Activated CD8-positive, alpha-beta memory T cell treated with anti-CD3 and anti-CD28 coated beads for 1 hour (primary cell): ENCODE results near the gene CACNA1B.

Experiments used
- DNase-seq, 2 donors: peaks; one replicate each; pipeline ENCODE4 v3.0.0-alpha.2; 2020; ENCODE audit warnings: low read depth in 1 of 2; ENCODE audit errors: extremely low read depth in 1 of 2

Gene CACNA1B

DNA sequence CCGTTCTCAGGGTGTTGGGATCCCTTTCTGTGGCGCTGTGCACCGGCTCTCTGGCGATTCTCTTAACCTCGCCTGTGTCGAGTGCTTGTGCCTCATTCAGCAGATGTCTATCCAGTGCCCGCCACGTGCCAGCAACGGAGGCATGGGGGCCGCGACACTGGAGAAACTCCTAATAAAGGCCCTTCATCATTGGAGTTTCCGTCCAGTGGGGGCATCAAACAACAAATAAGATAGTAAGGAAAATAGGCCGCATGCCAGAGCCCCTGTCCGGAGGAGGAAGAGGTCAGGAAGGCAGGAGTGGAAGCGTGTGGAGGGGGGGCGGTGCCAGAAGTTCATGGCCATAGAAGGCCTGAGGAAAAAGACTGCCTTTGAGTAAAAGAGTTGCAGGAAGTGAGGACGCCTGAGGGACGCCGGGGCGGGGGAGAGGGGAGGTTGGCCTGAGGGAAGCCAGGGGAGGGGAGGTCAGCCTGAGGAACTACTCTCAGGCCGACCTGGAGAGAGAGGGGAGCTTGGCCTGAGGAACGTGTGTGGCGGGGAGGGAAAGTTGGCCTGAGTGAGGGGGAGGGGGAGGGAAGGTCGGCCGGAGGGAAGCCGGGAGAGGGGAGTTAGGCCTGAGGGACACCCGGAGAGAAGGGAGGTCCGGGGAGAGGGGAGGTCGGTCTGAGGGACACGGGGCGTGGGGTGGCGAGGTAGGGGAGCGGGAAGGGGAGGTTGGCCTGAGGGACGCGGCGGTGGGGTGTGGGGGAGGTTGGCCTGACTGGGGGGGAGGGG lies 82.2 kb downstream of the CACNA1B start:
- no peak for DNase-seq

DNA sequence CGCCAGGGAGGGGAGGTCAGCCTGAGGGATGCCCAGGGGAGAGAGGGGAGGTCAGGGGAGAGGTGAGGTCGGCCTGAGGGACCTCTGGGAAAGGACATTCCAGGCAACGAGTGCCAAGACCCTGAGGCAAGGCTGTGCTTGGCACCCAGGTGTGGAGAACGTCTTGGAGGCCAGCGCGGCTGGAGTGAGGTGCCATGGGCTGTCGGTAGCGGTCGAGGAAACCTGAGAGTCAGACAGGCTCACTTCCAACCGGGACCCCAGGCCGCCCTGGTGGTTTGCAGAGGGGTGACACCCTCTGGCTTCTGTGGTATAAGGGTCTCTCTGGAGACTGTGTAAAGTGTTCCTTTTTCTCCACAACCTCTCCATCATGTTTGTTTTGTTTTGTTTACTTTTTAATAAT lies 82.9 kb downstream of the CACNA1B start:
- DNase-seq, result no peak

DNA sequence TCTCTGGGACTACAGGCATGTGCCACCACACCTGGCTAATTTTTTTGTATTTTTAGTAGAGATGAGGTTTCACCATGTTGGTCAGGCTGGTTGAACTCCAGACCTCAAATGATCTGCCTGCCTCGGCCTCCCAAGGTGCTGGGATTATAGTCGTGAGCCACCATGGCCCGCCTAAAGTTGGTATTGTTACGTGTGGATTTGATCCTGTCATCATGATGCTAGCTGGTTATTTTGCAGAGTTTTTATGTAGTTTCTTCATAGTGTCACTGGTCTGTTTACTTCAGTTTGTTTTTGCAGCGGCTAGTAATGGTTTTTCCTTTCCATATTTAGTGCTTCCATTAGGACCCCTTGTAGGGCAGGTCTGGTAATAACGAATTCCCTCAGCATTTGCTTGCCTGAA lies 85.9 kb downstream of the CACNA1B start:
- DNase-seq, result no peak

DNA sequence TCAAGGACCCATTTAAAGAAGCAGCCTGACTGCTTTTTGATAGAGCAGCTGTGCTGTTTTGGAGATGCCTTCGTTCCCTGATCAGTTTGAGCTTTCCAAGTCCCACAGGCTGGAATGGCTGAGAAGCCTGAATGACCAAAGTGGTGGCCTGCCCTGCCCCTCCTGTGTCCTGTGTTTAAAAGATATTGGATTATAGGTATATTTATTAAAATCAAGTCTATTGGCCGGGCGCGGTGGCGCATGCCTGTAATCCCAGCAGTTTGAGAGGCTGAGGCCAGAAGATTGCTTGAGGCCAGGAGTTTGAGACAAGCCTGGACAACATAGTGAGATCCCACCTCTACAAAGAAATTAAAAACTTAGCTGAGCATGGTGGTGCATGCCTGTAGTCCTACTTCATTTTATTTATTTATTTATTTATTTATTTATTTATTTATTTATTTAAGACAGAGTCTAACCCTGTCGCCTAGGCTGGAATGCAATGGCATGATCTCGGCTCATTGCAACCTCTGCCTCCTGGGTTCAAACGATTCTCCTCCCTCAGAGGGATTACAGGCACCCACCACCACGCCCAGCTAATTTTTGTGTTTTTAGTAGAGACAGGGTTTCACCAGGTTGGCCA lies 87.7 kb downstream of the CACNA1B start:
- no peak for DNase-seq

DNA sequence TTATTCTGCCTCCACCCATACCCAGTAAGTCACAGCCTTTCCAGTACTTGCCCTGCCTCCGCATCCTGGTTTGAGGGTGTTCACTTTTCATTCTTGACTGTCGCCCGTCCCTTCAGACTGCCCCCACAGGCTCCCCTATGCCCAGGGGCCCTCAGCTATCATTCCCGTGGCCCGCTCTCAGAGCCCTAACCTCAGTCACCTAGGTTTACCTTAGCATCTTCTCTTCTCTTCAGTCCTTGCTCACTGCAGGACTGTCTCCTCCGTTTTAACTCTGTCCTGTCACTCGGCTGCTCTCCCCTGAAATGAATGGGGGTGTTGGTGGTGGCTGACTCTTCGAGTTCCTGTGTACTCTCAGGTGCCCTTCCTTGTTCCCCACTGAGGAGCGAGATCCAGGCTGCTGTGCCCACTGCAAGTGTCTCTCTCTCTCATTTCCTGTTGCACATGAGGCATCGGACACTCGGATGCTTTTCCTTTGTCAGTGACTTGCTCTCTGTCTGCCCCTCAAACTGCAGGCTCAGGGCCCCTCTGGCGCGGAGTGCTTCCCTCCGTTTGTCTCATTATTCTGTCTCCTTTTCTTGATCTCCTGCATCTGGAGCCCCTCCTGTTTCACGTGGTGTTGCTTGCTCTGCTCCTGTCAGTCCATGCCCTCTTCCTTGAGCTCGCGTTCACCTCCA lies 89.8 kb downstream of the CACNA1B start:
- DNase-seq, result no peak

DNA sequence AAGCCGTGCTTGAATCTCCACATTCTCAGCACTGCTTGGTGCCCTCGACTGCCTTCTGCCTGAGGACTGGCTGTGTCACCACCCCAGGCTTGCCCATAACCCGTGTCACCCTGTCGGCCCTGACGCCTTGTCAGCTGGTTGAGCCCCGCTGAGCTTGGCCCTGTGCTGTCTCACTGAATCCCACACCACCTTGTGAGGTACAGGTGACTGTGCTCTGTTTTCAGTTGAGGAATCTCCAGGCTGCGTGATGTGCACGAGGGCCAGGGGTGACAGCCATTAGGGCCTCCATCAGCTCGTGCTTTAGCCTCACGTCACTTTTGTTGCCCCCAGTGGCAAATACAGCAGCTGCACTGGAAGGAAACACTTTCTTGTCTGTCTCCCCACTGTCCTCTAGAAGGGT lies 90.7 kb downstream of the CACNA1B start:
- DNase-seq, result no peak

DNA sequence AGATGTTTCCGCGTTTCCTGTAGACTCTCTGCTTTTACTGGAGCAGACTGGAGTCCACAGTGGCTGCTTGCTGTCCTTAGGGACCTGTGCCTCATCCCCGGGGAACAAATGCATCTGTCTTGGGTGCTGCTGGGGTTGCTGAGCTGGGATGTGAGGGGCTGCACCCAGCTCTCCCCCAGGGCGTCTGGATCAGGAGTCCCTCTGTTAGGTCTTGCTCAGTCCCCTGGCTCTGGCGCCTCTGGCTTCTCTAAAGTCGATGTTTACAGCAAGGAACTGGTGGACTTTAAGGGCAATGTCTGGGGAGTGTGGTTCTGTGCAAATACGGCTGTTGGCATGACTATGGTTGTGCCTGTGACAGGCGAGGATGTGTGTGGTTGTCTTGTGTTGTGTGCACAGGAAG lies 91.4 kb downstream of the CACNA1B start:
- no peak for DNase-seq

DNA sequence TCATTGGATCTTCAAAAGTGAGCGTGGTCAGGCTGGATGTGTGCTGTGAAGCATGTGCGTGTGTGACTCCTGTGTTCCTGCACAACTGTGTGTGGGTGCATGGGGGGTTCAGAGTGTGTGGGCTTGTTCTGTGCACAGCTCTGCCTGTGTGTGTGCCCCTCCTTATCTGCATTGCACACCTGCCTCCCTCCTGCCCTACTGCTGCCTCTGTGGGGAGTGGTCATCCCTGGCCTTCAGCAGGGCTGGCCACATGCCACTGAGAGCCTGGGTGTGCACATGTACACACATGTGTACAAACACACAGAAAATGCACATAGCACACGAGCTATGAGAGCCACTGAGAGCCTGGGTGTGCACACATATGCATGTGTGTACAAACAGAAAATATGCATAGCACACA lies 92.1 kb downstream of the CACNA1B start:
- no peak for DNase-seq

DNA sequence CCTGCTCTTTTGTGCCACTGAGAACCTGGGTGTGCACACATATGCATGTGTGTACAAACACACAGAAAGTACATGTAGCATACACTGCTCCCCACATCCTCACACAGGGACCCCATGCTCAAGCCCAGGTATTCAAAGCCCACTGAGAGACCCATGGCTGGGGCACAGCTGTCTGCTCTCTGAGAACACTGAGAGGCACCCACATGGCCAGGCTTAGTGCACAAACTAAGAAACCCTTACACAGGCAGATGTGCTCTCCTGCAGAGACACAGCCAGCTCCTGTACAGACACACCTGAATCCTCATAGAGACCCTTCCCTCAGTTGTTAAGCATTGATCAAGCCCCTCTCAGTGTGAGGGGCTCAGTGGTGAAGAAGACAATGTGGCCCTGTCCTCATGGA lies 92.5 kb downstream of the CACNA1B start:
- no peak for DNase-seq

DNA sequence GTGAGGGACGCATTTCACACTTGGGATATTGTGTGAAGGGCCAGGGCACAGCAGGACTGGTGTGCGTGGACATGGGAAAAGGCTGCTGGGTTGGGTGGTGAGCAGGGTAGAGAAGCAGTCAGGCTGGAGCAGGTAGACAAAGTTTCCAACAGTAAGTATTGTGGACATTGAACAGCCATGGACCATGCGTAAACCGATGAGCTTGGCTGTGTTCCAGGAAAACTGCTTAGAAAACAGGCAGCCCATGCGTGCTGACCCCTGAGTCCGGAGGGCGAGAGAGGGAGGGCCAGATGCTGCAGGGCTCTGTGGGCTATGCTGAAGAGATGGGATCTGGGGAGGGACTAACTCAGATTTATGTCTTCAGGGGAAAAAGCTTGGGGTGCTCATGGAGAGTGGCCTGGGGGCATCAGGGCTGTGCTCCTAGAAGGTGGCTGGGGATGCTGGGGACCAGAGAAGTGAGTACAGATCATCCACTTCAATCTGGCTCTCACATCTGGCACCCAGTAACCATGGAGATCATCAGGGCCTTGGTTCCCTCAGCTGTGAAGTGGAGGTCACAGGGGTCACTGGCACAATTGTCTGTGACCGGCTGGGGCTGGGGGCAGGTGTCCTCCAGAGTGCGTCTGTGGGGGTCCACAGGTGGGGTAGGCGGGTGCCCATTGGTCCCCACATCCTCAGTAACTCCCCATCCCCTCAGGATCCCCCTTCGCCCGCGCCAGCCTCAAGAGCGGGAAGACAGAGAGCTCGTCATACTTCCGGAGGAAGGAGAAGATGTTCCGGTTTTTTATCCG lies 93.3 kb downstream of the CACNA1B start:
- DNase-seq, result no peak

DNA sequence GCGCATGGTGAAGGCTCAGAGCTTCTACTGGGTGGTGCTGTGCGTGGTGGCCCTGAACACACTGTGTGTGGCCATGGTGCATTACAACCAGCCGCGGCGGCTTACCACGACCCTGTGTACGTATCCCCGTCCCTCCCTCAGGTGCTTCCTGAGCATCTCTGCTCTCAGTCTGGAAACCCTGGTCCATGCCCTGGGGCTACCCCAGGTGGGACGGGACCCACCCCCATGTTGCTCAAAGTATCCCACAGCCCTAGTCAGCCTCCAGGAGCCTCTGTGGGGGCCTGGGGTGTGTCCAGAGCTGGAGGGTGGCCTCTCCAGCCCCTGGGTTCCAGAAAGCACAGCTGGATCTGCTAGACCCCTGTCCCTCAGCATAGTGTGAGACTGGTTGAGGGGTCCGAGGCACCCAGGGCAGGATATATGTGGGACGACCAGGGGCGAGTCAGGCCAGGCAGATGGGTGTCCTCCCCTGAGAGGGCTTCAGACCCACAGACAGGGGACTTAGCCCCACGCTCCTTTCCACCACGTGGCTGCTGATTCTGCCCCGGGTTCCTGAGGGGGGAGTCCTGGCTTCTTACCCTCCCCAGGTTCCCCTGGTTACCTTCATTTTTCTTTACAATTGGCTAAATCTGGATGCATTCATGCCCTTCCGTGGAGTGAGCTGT lies 94.0 kb downstream of the CACNA1B start:
- DNase-seq, result no peak

DNA sequence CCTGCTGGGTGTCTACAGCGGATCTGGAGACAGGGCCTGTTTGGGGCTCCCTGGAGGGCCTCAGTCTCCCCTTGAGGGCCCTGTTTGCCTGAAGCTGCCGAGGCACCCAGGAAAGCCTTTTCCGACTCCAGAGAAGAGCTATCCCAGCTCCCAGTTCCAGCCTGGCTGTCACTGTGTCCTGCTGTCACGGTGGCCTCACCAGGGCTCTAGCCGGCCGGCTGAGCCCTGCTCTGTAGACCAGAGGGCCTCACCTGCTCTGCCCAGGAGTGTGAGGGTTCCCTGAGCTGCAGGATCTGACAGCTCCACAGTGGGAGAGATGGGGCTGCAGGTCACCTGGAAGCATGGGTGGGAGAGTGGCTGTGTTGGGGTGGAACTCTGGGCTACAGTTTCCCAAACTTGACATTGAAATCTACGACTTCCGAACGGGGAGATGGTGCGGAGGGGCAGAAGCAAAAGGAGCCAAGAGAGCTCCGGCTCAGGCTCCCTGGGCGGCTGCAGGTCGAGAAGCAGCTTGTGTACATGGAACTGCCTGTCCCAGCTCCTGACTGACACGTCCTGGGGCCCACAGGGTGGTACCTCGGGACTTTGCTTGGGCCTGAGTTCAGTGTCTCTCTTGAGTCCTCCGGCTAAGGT lies 94.9 kb downstream of the CACNA1B start:
- DNase-seq, result no peak

DNA sequence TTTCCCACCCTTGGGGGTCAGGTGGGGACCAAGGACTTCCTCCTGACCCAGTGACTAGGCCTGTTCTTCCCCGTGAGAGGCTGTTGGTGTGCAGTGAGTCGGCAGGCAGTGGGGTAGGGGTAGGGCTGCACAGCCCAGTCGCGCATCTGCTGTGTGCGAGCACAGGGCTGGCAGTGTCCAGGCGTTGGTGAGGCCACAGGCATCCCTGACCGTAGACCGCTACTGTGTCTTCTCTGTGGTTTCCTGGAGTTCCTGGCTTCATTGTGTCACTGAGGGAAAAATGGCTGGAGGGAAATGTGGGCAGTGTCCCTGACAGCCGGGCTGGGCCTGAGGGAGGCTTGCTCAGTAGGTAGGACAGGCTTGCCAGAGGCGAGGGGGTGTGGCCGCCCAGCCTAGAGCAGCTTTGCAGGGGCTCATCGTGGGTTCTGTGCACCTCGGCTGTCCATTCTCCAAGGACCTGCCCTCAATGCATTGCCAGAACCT lies 95.4 kb downstream of the CACNA1B start:
- DNase-seq, result no peak

DNA sequence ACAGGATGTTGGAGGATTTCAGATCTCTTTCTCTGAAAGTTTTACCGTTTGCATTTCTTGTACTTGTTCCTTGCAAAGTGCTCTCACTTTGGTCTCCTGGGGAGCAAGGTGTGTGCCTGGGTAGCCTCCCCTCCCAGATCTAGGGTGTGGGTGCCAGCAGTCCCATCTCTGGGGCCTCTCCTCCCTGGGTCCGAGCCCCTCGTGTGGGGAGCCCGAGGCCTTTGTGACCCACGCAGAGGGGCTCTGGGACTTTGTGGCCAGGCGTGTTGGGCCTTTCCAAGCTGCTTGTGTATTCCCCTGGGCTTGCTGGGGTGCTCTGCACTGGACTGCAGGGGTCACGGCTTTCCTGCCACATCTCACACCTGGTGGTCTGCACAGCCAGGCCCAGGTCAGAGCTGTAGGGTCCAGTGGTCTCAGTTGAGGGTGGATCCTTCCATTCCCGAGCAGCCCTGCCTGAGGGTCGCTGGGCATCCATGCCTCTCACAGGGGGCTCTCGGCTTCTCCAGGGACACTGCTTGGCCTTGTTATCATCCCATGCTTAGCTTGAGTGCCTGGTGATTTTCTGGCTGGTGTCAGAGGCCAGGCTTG lies 96.3 kb downstream of the CACNA1B start:
- no peak for DNase-seq

DNA sequence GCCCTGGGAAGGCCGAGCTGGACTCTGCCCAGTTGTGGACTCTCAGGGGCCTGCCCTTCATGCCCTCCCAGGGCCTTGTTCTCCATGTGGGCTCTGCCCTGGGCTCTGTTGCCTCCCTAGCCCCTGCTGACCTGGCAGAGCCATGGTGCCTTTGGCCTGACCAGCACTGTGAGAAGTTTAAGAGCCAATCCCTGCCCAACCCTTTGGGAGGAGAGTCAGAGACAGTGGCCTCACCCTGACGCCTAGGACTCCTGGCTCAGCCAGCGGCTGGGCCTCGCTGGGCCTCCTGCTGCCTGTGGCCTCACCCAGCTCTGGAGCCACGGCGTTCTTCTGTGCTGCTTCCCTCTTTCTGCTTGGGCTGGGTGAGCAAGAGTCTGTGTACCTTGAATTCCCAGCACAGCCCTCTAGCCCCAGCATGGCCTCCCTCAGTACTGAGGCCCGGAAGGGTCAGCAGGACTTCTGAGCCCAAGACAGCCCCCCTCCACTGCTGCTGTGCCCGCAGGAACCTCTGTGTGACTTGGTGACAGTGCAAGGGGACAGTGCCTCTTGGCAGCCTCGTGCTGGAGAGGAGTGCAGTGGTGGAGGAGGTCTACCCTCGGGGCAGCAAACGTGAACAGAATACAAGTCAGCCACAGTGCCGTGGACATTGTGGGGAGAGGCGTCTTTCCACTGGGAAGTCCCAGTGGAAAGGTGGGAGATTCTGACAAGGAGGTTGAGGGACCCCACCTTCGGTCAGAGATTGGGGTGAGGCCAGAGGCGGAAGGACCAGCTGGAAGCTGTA lies 97.4 kb downstream of the CACNA1B start:
- DNase-seq, result no peak

DNA sequence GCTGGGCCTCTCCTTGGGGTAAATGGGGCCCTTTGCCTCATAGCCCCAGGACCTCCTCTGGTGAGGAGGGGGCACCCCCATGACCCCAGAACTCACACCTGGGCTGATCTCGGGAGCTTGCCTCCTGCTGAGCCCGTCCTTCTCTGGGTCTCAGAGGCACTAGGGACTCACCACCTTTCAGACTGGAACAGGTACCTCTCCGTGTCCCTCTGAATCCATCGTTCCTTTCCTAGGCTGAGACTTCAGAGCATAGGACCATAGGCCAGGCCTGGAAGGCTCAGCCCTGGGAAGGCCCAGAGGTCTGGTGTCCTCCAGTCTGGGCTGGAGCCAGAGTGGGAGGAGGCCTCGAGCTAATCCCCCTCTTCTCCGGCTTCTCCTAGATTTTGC lies 97.9 kb downstream of the CACNA1B start:
- no peak for DNase-seq

DNA sequence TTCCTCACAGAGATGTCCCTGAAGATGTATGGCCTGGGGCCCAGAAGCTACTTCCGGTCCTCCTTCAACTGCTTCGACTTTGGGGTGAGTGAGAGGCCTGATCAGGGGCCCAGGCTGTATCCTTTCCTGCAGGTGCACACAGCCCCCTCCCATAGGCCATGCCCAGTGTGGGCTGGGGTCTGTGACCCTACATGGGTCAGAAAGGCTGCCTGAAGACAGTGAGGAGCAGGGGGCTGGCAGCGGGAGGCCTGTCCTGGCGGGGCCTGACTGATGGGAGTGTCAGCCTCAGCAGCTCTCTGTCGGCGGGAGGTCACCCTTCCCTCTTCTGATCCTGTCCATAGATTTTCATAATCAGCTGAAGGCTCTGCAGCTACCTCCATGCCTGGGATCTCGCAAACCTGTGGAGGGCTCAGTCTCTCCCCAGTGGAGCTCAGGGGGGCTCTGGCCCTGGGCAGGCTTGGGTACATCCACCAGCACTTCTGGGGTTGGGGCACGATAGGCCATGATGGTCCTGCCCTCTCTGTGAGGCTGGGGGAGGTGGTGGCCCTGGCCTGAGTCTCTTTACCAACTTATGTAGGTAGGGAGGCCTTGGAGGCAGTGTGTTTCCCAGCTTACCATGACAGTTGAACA lies 98.5 kb downstream of the CACNA1B start:
- DNase-seq, result no peak

DNA sequence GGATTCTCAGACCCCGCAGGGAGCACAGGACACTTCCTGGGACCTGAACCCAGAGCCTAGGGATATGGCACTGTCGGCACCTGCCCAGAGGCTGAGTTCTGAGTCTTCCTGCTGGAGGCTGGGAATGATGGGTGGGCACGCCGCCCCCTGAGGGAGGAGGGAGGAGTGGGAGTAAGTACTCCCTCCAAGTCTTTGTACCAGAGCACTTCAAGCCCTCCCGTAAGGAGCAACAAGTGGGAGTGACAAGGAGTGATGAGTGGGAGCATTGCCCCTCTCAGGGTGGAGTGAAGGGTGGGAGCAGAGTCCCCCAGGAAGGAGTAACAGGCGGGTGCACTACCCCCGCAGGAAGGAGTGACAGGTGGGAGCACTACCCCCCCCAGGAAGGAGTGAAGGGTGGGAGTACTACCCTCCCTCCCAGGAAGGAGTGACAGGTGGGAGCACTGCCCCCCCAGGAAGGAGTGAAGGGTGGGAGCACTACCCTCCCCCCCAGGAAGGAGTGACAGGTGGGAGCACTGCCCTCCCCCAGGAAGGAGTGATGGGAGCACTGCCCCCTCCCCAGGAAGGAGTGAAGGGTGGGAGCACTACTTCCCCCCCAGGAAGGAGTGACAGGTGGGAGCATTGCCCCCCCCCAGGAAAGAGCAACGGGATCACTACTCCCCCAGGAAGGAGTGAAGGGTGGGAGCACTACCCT lies 100.1 kb downstream of the CACNA1B start:
- no peak for DNase-seq
